Measurements from ENCODE around the gene CLEC11A.
A peak's percentile ranks its signal among the peaks of the same experiment; 100 is the strongest.

The CLEC11A gene

DNA sequence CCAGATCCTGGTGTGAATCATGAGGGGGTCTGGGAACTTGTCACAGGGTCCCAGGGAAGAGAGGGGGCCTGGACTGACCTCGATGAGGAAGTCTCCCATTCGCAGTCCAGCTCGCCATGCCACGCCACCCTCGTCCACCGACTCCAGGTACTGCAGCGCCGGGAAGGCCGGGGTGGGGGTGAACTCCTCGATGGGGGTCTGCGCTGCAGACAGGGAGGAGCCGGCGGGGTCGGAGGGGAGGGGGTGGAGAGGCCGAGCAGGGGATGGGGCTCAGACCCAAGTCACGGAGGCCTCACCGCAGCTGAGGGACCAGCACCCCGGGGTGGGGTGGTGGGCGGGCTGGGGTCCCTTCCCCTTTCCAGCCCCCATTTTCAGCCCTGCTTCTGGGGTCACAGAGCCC lies 34.4 kb upstream of the CLEC11A start:
- TF ChIP-seq, protein P1, sequence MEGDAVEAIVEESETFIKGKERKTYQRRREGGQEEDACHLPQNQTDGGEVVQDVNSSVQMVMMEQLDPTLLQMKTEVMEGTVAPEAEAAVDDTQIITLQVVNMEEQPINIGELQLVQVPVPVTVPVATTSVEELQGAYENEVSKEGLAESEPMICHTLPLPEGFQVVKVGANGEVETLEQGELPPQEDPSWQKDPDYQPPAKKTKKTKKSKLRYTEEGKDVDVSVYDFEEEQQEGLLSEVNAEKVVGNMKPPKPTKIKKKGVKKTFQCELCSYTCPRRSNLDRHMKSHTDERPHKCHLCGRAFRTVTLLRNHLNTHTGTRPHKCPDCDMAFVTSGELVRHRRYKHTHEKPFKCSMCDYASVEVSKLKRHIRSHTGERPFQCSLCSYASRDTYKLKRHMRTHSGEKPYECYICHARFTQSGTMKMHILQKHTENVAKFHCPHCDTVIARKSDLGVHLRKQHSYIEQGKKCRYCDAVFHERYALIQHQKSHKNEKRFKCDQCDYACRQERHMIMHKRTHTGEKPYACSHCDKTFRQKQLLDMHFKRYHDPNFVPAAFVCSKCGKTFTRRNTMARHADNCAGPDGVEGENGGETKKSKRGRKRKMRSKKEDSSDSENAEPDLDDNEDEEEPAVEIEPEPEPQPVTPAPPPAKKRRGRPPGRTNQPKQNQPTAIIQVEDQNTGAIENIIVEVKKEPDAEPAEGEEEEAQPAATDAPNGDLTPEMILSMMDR (IDR thresholded peaks at IDR 0.05; ENCODE audit: insufficient read depth, missing control alignments), result no peak
- no peak for DNase-seq (ENCODE audit: insufficient read length, low spot score)
- FAIRE-seq, result no peak

DNA sequence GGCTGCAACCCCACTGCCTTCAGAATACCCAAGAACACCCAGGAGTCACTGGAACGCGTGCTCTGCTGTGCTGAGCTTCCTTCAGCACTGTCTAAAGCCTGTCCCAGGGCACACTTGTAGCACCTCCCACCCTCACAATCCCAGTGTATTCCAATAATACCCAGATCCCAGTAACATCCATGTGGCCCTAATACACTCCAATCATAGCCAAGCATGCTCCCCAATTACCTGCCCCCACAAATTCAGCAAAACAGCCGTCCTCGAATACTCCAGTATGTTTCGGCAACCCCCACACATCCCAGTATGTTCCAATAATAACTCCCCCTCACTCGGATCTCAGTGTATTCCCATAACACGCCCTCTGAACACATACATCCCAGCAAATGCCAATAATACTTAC lies 32.7 kb upstream of the CLEC11A start:
- no peak for DNase-seq (ENCODE audit: insufficient read length, low spot score)
- TF ChIP-seq, protein P1 (IDR thresholded peaks at IDR 0.05; ENCODE audit: insufficient read depth, missing control alignments), result no peak
- no peak for FAIRE-seq

DNA sequence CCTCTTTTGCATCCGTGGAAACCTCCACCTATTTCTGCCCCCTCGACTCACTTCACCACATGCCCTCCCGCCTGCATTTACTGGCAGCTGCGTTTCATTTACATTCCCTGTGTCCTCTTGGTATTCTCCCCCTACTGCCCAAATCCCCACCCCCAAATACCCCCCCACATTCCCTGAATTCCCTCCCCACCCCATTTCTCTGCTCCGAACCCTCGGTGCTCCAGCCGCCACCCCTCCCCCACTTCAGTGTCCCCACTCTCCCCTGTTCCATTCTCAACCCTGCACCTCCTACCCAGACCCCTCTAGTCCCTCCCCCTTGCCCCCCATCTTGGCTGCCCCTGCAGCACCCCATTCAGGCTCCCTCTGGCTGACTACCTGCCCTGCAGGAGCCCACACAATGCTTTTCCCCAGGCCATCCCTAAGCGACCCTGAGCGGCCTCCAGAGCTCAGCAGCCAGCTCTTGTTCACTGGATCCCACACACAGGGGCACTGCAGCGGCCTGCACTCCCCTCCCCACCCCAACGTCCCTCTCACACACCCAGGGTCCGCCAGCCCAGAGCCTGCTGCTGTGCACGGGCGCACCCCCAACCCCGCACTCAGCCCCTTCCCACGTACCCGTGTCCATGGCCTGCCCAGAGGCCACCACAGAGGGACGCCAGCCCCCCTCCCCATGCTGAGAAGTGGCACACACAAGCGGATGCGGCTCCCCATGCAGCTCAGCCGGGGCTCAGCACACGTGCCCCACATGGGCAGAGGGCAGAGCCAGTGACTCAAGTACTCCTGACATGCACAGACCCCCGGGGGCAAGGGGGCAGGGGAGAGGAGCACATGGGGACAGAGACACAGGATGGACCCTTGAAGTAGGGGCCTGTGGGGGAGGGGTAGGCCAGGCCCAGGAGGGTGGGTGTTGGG lies 29.8 kb upstream of the CLEC11A start:
- TF ChIP-seq, protein P1 (IDR thresholded peaks at IDR 0.05; ENCODE audit: insufficient read depth, missing control alignments), result no peak
- FAIRE-seq, result no peak
- no peak for DNase-seq (ENCODE audit: insufficient read length, low spot score)

DNA sequence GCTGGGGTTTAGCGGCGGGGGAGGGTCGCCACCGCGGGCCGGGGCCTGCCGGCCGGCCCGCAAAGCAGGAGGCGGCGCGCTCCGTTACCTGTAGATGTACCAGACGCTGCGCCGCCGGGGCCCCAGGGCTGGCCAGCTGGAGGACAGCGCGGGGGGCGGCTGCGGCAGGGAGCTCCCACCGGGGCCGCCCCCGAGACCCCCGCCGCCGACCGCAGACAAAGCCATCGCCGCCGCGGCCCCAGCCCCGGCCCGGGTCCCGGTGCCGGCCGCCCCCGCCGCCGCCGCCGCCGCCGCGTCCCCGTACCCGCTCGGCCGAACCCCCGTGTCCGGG lies 28.4 kb upstream of the CLEC11A start:
- DNase-seq (ENCODE audit: insufficient read length, low spot score), result no peak
- TF ChIP-seq, protein P1 (IDR thresholded peaks at IDR 0.05; ENCODE audit: insufficient read depth, missing control alignments), result no peak
- no peak for FAIRE-seq

DNA sequence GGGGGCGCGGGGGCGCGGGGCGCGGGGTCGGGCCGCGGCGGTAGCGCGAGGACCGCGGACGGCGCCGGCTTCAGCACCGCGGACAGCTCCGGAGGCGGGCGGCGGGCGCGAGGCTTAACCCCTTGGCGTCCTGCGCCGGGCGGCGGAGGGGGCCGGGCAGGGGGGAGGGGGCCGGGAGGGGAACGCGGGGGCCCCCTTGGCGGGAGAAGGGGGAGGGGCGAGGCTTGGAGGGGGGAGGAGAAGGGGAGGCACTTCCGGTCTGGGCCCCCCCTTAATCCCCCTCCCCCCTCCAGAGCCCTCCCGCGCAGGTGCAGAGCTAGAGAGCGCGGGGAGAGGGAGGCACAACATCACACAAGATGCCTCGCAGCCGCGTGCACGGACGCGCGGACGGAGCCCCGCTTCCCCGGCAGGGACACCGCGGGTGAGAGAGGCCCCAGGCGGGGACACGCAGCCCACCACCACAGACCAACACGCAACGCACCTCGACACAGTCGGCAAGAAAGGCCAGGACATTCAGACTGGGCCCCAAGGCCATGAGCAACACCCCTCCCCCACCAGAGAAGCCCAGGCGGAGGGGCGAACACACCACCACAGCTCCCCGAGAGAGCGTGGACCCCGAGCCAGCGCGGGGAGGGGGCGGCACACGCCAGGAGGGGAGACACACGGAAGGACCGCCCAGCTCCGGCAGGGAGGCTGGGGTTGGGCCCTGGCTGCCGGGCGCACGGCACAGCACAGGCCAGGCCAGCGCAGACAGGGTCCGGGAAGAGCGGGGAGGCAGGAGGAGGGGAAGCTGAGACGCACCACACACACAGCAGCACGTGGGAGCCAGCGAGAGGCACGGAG lies 27.7 kb upstream of the CLEC11A start:
- TF ChIP-seq, protein P1 (IDR thresholded peaks at IDR 0.05; ENCODE audit: insufficient read depth, missing control alignments), result no peak
- FAIRE-seq, result no peak
- DNase-seq (ENCODE audit: insufficient read length, low spot score), result peak; percentile 91

DNA sequence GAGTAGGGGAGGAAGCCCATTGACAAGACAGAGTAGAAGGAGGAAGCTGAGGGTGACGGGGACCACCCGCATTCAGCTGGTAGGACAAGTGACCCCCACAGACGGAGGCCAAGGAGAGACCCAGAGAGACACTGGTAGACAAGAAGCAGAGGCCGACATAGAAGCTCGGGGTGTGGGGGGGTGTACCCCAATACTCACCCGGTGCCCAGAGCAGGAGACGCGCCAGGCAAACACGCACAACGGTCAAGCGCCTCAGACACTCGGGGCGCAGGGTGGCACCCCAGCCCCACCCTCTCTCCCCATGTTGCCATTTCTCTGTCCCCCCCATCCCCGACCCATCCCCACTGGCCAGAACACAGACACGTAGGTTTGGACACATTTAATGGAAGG lies 27.1 kb upstream of the CLEC11A start:
- FAIRE-seq (no peak), DNase-seq (ENCODE audit: insufficient read length, low spot score) (no peak)
- TF ChIP-seq, protein P1 (IDR thresholded peaks at IDR 0.05; ENCODE audit: insufficient read depth, missing control alignments), result no peak

All from D721Med (cell line).